ENCODE results near the gene CAMK2D.

CAMK2D gene

GRCh38 chr4:113404167-113404571, 357.4 kb downstream of the CAMK2D start:
- DNase-seq (ENCODE audit: low read depth in 2 of 2, low spot score in 1 of 2): no peak

Data from stimulated activated CD8-positive, alpha-beta memory T cell treated with anti-CD3 and anti-CD28 coated beads, Interleukin-4, amount 100 ng/mL, for 1 hour (primary cell).